NT2/D1 (cell line): Measurements from ENCODE around the gene ACSF3.
"Not testable (repeated sequence)": the region's sequence is repeated elsewhere in the genome, so short reads cannot be mapped to it uniquely, and the experiment has no call there.

Experiments
- DNase-seq: peaks from one replicate; pipeline ENCODE4 v3.0.0-alpha.2; 2011; ENCODE audit warnings: low read depth, low spot score
- H3K27me3 ChIP-seq: 2 replicates; pipeline ENCODE4 v1.6.0; 2011; ENCODE audit warnings: mild to moderate bottlenecking; ENCODE audit not compliant: insufficient read length, insufficient read depth
- H3K36me3 ChIP-seq: 2 replicates; pipeline ENCODE4 v1.6.1; 2011; ENCODE audit warnings: mild to moderate bottlenecking, low read length, mixed read lengths; ENCODE audit not compliant: insufficient read depth, insufficient read length
- H3K4me1 ChIP-seq: 2 replicates; pipeline ENCODE4 v1.5.1; 2011; ENCODE audit not compliant: insufficient read depth, insufficient read length
- H3K4me3 ChIP-seq: 2 replicates; pipeline ENCODE4 v1.5.1; 2011; ENCODE audit warnings: low read depth; ENCODE audit not compliant: insufficient read length
- H3K9ac ChIP-seq: 2 replicates; pipeline ENCODE4 v1.6.0; 2011; ENCODE audit warnings: low read depth; ENCODE audit not compliant: insufficient read length
- H3K9me3 ChIP-seq: 2 replicates; pipeline ENCODE4 v1.5.1; 2011; ENCODE audit warnings: mild to moderate bottlenecking, low read length; ENCODE audit not compliant: insufficient read depth
- SUZ12 ChIP-seq: IDR thresholded peaks from 2 replicates; pipeline ENCODE4 v1.6.1; 2011; ENCODE audit not compliant: insufficient read length, insufficient read depth; ENCODE audit errors: extremely low read depth
- YY1 ChIP-seq: IDR thresholded peaks from 2 replicates; pipeline ENCODE4 v1.6.1; 2011; ENCODE audit not compliant: insufficient read length, insufficient read depth
- ZNF274 ChIP-seq: IDR thresholded peaks from 2 replicates; pipeline ENCODE4 v1.6.1; 2011; ENCODE audit warnings: mild to moderate bottlenecking, low read depth, low read length

Gene ACSF3

GRCh38 chr16:89084814-89085612 is 8.6 kb upstream of the ACSF3 start:
- Histone ChIP-seq H3K9me3 (no peaks in the 10 kb centered on the region), H3K9ac (no peak overlapping the region), H3K4me3 (no peak overlapping the region), H3K36me3 (no peaks in the 10 kb centered on the region), H3K27me3 (peaks cover 10% of the 10 kb centered on the region), H3K4me1 (peaks cover 5% of the 10 kb centered on the region)
- TF ChIP-seq ZNF274 (no peak), SUZ12 (no peak), YY1 (no peak)
- DNase-seq = no peak

GRCh38 chr16:89085755-89086154 is 7.9 kb upstream of the ACSF3 start:
- Histone ChIP-seq H3K9me3 (no peaks in the 10 kb centered on the region), H3K4me1 (peaks cover 5% of the 10 kb centered on the region), H3K9ac (no peak overlapping the region), H3K4me3 (no peak overlapping the region), H3K27me3 (peaks cover 18% of the 10 kb centered on the region), H3K36me3 (no peaks in the 10 kb centered on the region)
- no peak for TF ChIP-seq YY1
- no peak for TF ChIP-seq SUZ12
- TF ChIP-seq ZNF274 = no peak
- DNase-seq = no peak

GRCh38 chr16:89087922-89088497 is 5.6 kb upstream of the ACSF3 start:
- Histone ChIP-seq H3K9ac (peak overlapping the region; percentile 42), H3K9me3 (no peaks in the 10 kb centered on the region), H3K27me3 (peaks cover 39% of the 10 kb centered on the region), H3K36me3 (no peaks in the 10 kb centered on the region), H3K4me3 (no peak overlapping the region), H3K4me1 (peaks cover 5% of the 10 kb centered on the region)
- no peak for DNase-seq
- TF ChIP-seq YY1 (no peak), ZNF274 (no peak), SUZ12 (no peak)

- Histone ChIP-seq H3K9me3 (no peaks in the 10 kb centered on the region), H3K4me1 (peaks cover 5% of the 10 kb centered on the region), H3K27me3 (peaks cover 43% of the 10 kb centered on the region), H3K4me3 (no peak overlapping the region), H3K36me3 (no peaks in the 10 kb centered on the region), H3K9ac (peak overlapping the region; percentile 15)
- no peak for TF ChIP-seq YY1
- no peak for TF ChIP-seq SUZ12
- TF ChIP-seq ZNF274 = no peak
- DNase-seq = no peak
These were observed 4.5 kb upstream of the ACSF3 start for GRCh38 chr16:89089120-89089519.

GRCh38 chr16:89090182-89090630 is 3.4 kb upstream of the ACSF3 start:
- TF ChIP-seq SUZ12 = no peak
- TF ChIP-seq ZNF274 = no peak
- no peak for TF ChIP-seq YY1
- no peak for DNase-seq
- Histone ChIP-seq H3K36me3 (no peaks in the 10 kb centered on the region), H3K9ac (no peak overlapping the region), H3K27me3 (peaks cover 43% of the 10 kb centered on the region), H3K4me3 (no peak overlapping the region), H3K4me1 (peaks cover 7% of the 10 kb centered on the region), H3K9me3 (no peaks in the 10 kb centered on the region)

- peaks cover 5% of the 10 kb centered on the region for H3K4me1 ChIP-seq
- H3K27me3 ChIP-seq = peaks cover 43% of the 10 kb centered on the region
- TF ChIP-seq SUZ12 (no peak), ZNF274 (no peak), YY1 (no peak)
These were observed 2.8 kb upstream of the ACSF3 start for GRCh38 chr16:89090669-89091426.

GRCh38 chr16:89092013-89092412 is 1.6 kb upstream of the ACSF3 start:
- H3K4me1 ChIP-seq = peaks cover 11% of the 10 kb centered on the region
- peaks cover 43% of the 10 kb centered on the region for H3K27me3 ChIP-seq
- H3K9me3 ChIP-seq = no peaks in the 10 kb centered on the region
- H3K4me3 ChIP-seq = no peak overlapping the region
- H3K36me3 ChIP-seq = peaks cover 11% of the 10 kb centered on the region
- TF ChIP-seq ZNF274 (no peak), YY1 (no peak), SUZ12 (no peak)
- DNase-seq = no peak
- no peak overlapping the region for H3K9ac ChIP-seq

More at GRCh38 chr16:89090669-89091426, 2.8 kb upstream of the ACSF3 start:
- H3K9me3 ChIP-seq = no peaks in the 10 kb centered on the region
- no peak overlapping the region for H3K9ac ChIP-seq
- peaks cover 3% of the 10 kb centered on the region for H3K36me3 ChIP-seq
- no peak for DNase-seq
- no peak overlapping the region for H3K4me3 ChIP-seq

GRCh38 chr16:89093252-89093601 is 425 bp upstream of the ACSF3 start:
- H3K9me3 ChIP-seq, DNase-seq: not testable (repeated sequence)
- Histone ChIP-seq H3K4me1 (peaks cover 18% of the 10 kb centered on the region), H3K36me3 (peaks cover 15% of the 10 kb centered on the region), H3K9ac (peak overlapping the region; percentile 89), H3K27me3 (peaks cover 43% of the 10 kb centered on the region), H3K4me3 (peak overlapping the region; percentile 89)
